Measurements from ENCODE around the gene AKAP4.

Gene AKAP4

DNA sequence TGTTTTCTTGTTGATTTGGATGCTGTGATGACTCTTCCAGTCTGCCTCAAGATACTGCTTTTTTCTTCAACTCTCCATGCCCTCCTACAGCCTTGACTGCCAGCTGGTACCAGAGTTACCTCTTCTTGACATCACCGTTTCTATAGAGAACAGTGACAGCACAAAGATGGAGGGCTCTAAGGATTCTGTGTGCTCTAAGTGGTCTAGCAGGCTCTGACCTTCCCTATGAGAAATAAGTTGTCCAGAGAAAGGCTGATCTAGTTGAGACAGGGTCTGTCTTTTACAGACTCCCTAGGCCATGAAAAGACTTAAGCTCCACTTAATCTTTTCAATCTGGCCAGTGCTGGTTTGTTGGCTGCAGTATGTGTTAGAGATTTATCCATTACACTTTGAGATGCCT is at the start of gene AKAP4:
AKAP4 (minus strand) TSS at position 101 of the 400 bp plus-strand sequence. CDS start 118 bp downstream, outside the sequence.
- no peak for DNase-seq

- DNase-seq = peak; percentile 12
Observed at GRCh38 chrX:50211510-50211909, 10.7 kb upstream of the AKAP4 start.

DNA sequence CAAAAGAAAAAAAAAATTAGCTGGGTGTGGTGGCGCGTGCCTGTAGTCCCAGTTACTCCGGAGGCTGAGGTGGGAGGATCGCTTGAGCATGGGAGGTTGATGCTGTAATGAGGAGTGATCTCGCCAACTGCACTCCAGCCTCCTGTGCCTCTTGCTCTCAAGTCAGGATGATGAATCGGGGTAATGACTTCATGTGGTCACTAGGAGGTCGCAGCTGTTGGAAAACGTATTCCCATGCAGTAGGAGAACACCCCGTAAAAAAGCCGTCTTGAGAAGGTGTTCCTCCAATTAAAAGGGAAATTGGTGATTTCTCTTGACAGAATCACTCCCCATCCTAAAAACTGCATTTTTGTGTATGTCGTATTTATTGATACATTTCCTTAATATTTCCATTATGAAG is 5.9 kb upstream of the AKAP4 start:
- no peak for DNase-seq

- peak; percentile 68 for DNase-seq
Observed at GRCh38 chrX:50204364-50204899, 3.6 kb upstream of the AKAP4 start, which contains the start of gene CCNB3. TSS of gene CCNB3 (plus strand) at chrX:50204765. CDS start at chrX:50285164, 80,399 bp downstream.

DNA sequence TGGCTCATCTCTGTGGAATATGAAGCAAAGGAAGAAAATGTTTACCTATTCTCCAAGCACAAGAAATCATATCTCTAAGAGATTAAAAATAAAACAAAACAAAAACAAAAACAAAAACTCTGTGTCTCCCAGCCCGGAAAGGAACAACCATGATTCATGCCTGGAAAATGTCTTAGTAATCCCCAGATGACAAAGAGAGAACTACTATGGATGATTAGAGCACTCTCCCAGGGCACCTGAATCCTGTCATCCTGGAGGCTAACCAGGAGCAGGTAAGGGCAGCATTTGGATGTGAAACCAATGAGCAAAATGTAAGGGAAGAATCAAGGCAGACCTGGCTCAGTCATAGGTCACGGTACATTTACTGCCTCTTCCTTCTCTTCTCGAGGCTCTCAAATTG is 1.7 kb upstream of the AKAP4 start:
- DNase-seq = no peak

DNA sequence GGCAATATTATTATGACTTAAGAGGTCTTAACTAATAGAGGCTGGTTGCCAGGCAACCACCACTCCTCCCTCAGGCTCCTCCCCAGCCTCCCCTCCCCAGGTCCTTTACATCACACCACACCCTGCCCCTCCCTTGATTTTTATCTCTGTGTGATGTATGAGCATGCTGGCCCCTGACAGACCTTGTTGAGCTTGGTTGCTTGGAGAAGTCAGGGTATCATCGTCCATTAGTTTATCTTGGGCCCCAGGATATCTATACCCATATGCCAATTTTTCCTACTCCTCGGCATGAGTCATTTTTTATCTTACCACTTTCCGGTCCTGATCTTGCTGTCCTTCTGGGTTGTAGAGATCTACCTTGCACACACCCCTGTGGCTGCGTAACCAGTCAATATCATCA is 2.5 kb downstream of the AKAP4 start:
- no peak for DNase-seq

- DNase-seq = no peak
Observed at GRCh38 chrX:50188859-50189600, 11.8 kb downstream of the AKAP4 start.

DNA sequence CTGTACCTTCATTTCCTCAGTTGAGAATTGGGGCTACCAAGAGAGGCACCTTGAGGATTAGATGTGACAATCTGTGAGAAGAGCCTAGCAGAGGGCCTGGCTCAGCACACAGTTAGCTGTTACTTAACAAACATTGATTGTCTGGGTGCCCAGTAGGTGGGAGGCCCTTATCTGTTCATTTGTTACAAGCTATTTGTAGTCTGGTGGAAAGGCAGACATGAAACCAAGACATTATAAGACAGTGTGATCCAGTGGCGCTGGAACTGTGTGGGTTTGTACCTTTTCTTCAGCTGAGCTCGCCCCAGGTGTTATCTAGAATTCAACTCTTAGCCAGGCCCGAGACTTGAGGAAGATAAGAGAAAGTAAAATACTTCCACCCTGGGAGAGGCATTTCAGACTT is 16.9 kb downstream of the AKAP4 start:
- no peak for DNase-seq

GRCh38 chrX:50180073-50180940 is 20.5 kb downstream of the AKAP4 start:
- DNase-seq = no peak

DNA sequence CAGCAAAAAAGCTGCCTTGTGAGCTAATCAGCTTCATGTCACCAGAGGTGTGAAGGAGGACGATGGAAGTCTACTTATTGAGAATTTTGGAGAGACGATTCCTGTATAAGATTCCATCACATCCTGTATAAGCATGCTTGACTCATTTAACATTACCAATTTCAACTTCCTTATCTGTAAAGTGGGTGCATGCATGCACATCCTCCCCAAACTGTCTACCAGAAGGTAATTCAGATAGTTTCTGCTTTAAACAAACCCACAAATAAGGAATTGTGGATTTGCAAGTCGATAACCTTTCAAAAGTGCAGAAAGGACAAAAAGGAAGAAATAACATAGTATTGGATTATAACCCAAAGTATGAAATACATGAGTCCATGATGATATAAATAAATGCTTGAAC is 31.1 kb downstream of the AKAP4 start:
- no peak for DNase-seq

DNA sequence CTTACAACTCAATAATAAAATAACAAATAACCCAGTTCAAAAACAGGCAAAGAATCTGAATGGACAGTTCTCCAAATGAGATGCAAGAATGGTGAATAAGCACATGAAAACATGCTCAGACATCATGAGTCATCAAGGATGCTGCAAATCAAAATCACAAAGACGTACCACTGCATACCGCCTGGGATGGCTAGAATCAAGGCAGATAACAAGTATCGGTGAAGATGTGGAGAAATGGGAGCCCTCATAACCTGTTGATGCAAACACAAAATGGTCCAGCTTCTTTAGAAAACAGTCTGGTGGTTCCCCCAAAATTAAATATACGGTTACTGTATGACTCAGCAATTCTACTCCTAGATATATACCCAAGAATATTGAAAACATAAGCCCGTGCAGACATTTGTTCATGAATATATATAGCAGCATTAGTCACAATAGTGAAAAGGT is 32.5 kb downstream of the AKAP4 start:
- no peak for DNase-seq

DNA sequence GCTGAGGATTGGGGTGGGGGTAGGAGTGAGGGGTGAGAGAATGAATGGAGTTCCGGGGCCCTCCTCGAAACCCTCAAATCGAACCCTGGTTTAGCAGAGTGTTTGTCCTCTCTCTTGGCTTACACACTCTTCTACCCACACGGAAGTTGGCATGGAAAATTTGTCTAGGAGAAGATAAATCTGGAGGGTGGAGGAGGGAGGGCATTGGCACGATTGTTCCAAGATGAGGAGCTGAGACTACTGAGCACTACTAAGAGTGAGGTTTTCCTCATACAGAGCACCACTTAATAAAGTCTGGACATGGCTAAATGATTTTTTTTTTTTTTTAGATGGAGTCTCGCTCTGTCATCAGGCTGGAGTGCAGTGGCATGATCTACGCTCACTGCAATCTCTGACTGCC is 33.4 kb downstream of the AKAP4 start:
- no peak for DNase-seq

- no peak for DNase-seq
Observed at GRCh38 chrX:50165727-50166126, 35.1 kb downstream of the AKAP4 start.

DNA sequence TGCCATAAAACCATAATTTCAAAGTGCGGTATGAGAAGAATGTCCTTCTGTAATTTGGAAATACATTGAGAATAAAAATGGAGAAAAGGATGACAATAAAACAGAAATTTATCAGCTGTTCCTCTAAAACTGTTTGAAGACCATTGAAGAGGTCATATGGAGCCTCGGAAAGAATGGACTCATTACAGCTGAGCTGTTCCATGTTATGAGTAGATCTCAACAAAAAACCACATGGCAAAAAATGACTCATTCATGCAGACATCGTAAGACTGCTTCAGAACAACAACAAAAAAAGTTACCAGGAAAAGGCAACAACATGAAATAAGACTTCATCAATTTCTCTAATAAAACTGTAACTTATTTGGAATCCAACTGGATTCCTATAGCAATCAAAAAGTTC is 39.7 kb downstream of the AKAP4 start:
- DNase-seq = no peak

DNA sequence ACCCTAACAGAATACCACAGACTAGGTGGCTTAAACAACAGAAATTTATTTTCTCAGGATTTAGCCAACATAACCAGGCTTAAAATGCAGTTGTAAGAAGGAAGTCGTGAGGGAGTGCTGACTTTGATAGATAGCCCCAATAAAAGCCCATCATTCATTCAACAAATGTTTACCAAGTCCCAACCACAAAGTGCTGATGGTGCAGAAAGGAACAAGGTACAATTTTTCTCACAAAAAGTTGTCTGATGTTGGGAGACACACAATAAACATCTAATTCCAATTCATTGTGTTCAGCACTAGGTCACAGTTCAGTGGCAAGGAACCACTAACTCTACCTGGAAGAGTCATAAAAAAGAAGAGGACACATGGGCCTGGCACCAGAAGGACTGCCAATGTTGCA is 42.2 kb downstream of the AKAP4 start:
- DNase-seq = no peak

GRCh38 chrX:50157545-50158135 is 43.2 kb downstream of the AKAP4 start:
- DNase-seq = no peak

GRCh38 chrX:50154429-50154828 is 46.4 kb downstream of the AKAP4 start:
- no peak for DNase-seq

- no peak for DNase-seq
Observed at GRCh38 chrX:50152456-50152855, 48.4 kb downstream of the AKAP4 start.

DNA sequence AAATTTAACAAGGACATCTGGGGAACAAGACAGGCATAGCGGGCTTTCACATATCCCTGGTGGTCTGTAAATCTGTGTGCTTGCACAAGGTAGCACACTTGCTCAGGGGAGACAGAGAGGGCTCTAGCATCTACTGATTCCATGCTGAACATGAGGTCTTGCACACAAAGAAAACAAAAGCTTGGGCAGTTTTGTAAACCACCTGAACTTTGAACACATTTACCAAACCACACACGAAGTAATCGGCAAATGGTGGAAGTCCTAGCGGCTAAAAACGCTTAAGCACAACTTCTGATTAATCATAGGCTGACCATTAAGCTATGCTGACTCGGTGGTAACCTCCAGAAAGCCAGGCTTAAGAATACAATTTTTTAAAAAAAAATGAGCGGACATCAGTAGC is 52.8 kb downstream of the AKAP4 start:
- DNase-seq = no peak
